ENCODE results near the gene CEMP1. TPM values are rescaled to one million over a fixed set of nuclear protein-coding genes. Genes with fewer than 3 reads are reported as not detected.

CEMP1 gene
- total RNA-seq, 1 experiment from 2014 or later: 0.15 TPM

DNA sequence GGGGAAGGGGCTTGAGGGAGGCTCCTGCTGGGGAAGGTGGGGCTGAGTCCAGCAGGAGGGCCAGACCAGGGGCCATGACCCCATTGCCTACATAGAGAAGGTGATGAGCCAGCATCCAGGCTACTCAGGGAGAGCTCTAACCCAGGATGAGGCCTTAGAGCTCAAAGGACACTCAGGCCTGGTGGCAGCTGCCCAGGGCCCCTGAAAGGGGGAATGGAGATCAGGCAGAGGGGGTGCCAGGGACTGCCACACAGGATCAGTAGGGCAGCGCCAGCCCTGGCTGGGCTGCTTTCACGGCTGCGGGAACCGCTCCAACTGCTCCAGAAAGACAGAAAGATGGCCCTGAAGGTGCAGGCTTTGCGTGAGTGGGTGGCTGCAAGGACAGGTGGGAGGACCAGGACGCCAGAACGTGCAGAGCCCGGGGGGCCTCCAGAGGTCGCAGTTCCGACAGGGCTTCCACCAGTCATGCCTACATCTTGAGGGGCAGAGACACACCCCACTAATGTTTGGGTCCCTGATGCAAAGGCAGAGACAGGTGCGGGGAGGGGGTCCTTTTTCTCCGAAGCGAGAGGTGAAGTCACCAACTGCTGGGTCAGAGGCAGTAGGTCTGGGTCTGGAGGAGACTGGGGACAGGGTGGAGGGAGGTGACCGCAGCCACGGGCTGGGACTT is 18.3 kb downstream of the CEMP1 start:
- Mint-ChIP-seq H3K9me3 (no peaks in the 10 kb centered on the region), H3K27me3 (ENCODE audit: low read depth) (peaks cover 4% of the 10 kb centered on the region), H3K4me3 (peak overlapping the region; percentile 82), H3K4me1 (peaks cover 46% of the 10 kb centered on the region), H3K27ac (peak overlapping the region; percentile 94), H3K36me3 (no peaks in the 10 kb centered on the region)
- TF ChIP-seq, protein P1, sequence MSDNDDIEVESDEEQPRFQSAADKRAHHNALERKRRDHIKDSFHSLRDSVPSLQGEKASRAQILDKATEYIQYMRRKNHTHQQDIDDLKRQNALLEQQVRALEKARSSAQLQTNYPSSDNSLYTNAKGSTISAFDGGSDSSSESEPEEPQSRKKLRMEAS (CRISPR knock-in tag; IDR thresholded peaks at IDR 0.05): peak; percentile 50; the same call in 1 of the 2 replicates
- TF ChIP-seq CREM (CRISPR knock-in tag; IDR thresholded peaks at IDR 0.05): no peak
- peak; percentile 38 for ATAC-seq
- ChIA-PET CTCF (interaction anchor here (0.6 to 3.0 kb wide), 8 partner anchors 11 to 45 kb away, joined by 3 to 30 read pairs (median 4); partner anchors contain the start of genes NTN3 and PDPK1), POLR2A (interaction anchor here (0.9 to 1.7 kb wide), 3 partner anchors 18 to 25 kb away, joined by 3 to 7 read pairs (median 6); partner anchors contain the start of genes CEMP1 and PDPK1)
- DNase-seq (ENCODE audit: low spot score): peak; percentile 62

GRCh38 chr16:2511996-2512734 is 19.0 kb downstream of the CEMP1 start:
- Mint-ChIP-seq H3K4me1 (peaks cover 46% of the 10 kb centered on the region), H3K27ac (peak overlapping the region; percentile 94), H3K9me3 (no peaks in the 10 kb centered on the region), H3K27me3 (ENCODE audit: low read depth) (peaks cover 4% of the 10 kb centered on the region), H3K4me3 (peak overlapping the region; percentile 82), H3K36me3 (no peaks in the 10 kb centered on the region)
- ATAC-seq: no peak
- TF ChIP-seq OVOL2 (CRISPR knock-in tag; IDR thresholded peaks at IDR 0.05; ENCODE audit: borderline replicate concordance) (no peak), IRF1 (CRISPR knock-in tag; IDR thresholded peaks at IDR 0.05) (no peak)
- ChIA-PET POLR2A (interaction anchor here (0.9 kb wide), 1 partner anchor 19 kb away, joined by 3 read pairs; the partner anchor contains the start of gene CEMP1), CTCF (interaction anchor here (0.6 to 3.0 kb wide), 7 partner anchors 8 to 45 kb away, joined by 3 to 30 read pairs (median 4); partner anchors contain the start of genes AMDHD2, NTN3 and PDPK1)
- no peak for DNase-seq (ENCODE audit: low spot score)

GRCh38 chr16:2511128-2511800 is 19.9 kb downstream of the CEMP1 start:
- ATAC-seq (no peak), DNase-seq (ENCODE audit: low spot score) (peak; percentile 60)
- H3K36me3 Mint-ChIP-seq: no peaks in the 10 kb centered on the region
- peaks cover 41% of the 10 kb centered on the region for H3K4me1 Mint-ChIP-seq
- POLR2A ChIA-PET: interaction anchor here (0.7 kb wide), 1 partner anchor 1046 kb away, joined by 5 read pairs; no protein-coding TSS in a partner anchor
- TF ChIP-seq ELF4 (CRISPR knock-in tag; IDR thresholded peaks at IDR 0.05; ENCODE audit: low read depth) (no peak), CREM (CRISPR knock-in tag; IDR thresholded peaks at IDR 0.05) (peak; percentile 26; the same call in 1 of the 2 replicates), IRF1 (CRISPR knock-in tag; IDR thresholded peaks at IDR 0.05) (no peak)
- CTCF ChIA-PET: interaction anchor here (1.0 to 3.0 kb wide), 3 partner anchors 9 to 18 kb away, joined by 3 to 30 read pairs (median 4); partner anchors contain the start of gene AMDHD2
- H3K9me3 Mint-ChIP-seq: no peaks in the 10 kb centered on the region
- H3K27ac Mint-ChIP-seq: no peak overlapping the region
- H3K4me3 Mint-ChIP-seq: peak overlapping the region; percentile 15; the same call in 1 of the 2 replicates
- peaks cover 4% of the 10 kb centered on the region for H3K27me3 Mint-ChIP-seq (ENCODE audit: low read depth)

- CTCF ChIA-PET: interaction anchor here (0.8 to 1.5 kb wide), 3 partner anchors 8 to 257 kb away, joined by 3 to 8 read pairs (median 3); partner anchors contain the start of genes CEMP1 and ECI1
- ATAC-seq (no peak), DNase-seq (ENCODE audit: low spot score) (no peak)
- H3K9me3 Mint-ChIP-seq: no peaks in the 10 kb centered on the region
- peaks cover 28% of the 10 kb centered on the region for H3K4me1 Mint-ChIP-seq
- H3K27me3 Mint-ChIP-seq (ENCODE audit: low read depth): peaks cover 4% of the 10 kb centered on the region
- H3K27ac Mint-ChIP-seq: no peak overlapping the region
- TF ChIP-seq E2F1 (CRISPR knock-in tag; IDR thresholded peaks at IDR 0.05): no peak
- POLR2A ChIA-PET: no interaction called here
- no peak overlapping the region for H3K4me3 Mint-ChIP-seq
- H3K36me3 Mint-ChIP-seq: no peaks in the 10 kb centered on the region
Observed at GRCh38 chr16:2508722-2509400, 22.3 kb downstream of the CEMP1 start.
